Activated CD4-positive, alpha-beta T cell treated with anti-CD3 and anti-CD28 coated beads for 4 hours (primary cell): ENCODE data around the gene DUSP10.

Experiments used
- DNase-seq, 2 donors: peaks; one replicate each; pipeline ENCODE4 v3.0.0-alpha.2; 2020

Gene DUSP10

DNA sequence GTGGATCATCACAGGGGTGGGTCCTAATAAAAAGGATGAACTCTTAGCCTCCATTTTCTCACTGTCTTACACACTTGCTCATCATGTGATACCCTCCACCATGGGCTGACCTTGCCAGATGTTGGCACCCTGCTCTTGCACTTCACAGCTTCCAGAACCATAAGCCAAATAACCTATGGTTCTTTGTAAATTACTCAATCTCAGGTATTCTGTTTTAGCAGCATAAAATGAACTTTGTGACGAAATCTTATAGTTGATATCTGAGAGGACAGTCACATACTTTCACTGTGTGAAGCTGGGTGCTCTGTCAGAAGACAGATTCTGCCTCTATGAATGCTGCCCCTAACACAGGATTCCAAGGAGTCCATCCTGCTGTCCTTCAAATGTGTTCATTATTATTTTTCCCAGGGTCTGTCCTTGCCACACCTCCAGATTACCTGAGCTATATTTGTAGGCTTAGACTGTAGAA is 13.8 kb downstream of the DUSP10 start:
- DNase-seq = no peak

GRCh38 chr1:221727146-221728036 is 14.5 kb downstream of the DUSP10 start:
- no peak for DNase-seq

DNA sequence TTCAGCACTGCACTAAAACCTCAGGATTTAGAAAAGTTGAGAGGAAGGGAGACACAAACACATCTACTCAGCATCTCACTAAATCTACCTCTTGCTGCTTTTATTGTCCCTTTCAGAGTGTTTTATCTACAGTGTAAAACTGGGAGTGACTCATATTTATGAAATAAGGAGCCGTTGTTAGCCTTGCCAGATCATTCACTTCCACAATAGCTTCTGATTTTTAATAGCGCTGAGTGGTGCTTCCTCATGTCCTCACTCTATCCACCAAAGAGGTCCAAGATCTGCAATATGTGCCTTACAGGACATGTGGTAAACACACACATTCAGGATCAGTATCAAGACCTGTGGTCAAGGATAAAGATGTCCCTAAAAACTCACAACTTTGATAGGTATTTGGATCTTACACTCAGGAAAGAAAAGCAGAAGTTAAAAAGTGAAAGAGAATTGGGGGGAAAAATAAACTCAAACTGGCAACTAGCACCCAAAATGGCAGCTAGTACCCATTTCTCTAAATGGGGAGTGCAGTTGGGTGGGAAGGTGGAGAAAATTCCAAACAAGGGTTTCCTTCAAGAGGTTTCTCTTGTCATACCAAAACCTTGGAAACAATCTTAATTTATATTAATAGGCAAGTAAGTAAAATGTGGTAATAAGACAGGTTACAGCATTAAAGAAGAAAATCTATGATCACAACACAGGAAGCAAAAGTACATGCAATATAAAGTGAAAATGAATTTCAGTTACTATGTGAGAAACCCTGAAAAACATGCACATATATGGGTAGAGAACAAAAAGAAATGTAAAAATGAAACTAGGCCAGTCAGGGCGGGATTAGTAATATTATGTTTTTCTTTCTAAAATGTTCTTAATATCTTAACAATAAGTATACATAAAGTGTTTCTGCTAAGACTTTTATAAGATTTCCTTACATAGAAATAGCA is 15.9 kb downstream of the DUSP10 start:
- DNase-seq = no peak

- DNase-seq = no peak
Observed at GRCh38 chr1:221724931-221725605, 16.8 kb downstream of the DUSP10 start.

DNA sequence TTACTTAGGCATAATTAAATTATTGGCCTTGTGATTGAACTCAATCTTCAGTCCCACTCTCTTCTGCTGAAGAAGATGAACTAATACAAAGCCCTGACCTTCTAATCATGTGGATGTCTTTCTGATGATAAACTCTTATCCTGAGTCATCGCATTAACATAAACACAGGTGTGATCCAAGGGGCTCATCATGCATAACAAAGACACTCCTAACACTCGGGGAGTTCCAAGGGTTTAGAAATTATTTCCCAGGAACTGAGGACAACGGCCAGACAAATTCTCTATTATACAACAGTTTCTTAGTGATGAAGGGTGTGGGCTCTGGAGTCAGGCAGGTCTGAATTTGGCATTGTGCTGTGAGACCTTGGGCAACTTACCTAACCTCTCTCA is 18.0 kb downstream of the DUSP10 start:
- DNase-seq = no peak

- no peak for DNase-seq
Observed at GRCh38 chr1:221723018-221723847, 18.7 kb downstream of the DUSP10 start.

DNA sequence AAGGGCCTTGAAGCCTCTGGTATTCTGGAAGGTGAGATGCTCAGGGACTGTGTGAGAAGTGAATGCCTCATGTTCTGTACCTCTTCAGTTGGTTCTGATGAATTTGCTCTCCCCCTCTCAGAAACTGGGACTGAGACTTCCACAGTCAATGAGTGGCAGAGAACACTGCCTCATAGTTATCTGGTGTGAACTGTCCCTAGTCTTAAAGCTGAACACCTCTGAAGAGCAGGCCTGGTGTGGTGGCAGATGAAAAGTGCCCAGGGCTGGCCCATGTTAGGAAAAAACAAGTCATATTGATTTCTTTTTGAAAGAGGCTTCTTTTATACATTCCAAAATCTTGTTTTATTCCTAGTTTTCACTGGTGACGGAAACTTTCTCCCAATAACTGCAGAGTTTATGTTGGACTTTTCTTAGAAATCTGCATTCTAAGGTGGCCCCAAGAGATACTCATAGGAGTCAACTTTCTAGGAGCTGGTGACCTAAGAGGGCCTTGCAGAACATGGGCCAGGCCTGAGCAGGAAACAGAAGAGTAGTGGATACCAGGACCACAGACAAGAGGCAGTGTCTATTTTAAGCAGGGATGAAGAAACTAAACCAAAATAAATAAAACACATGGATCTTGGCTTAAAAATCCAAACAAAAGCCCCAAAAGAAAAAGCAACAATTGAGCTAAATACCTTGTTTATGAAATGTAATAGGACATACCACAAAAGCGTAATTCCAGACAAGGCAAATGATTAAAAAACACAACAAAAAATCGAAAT is 19.5 kb downstream of the DUSP10 start:
- DNase-seq = no peak

DNA sequence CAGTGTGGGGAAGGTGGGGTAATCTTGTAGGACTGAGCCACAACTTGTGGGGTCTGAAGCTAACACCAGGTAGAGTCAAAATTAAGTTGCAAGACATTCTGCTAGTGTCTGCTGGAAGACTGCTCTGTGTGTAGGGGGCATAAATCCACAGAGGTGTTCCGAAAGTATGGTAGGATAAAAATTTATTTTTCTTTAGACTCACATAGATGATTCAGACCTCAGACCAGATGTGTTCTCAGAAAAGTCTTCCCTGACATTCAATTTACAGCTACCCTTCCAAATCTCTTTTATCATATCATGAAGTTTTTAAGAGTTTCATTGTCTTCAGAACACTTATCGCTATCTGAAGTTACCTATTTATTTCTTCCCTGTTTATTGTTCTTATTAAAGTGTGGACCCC is 21.3 kb downstream of the DUSP10 start:
- DNase-seq = no peak

GRCh38 chr1:221719987-221720386 is 21.9 kb downstream of the DUSP10 start:
- DNase-seq = no peak

DNA sequence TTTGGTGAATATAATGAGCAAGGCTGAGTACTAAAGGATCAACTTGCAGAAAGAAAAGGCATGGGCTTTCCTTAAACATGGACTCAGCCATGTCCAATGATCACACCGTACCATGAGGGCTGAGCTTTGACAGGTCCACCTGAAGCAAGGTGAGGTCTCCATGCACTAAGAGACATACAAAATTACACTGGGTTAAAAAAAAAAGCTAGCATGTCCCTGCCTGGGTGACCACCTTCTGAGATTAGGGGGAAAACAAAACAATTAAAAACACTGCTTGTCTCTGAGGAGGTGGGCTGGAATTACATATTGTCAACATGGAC is 22.7 kb downstream of the DUSP10 start:
- no peak for DNase-seq

DNA sequence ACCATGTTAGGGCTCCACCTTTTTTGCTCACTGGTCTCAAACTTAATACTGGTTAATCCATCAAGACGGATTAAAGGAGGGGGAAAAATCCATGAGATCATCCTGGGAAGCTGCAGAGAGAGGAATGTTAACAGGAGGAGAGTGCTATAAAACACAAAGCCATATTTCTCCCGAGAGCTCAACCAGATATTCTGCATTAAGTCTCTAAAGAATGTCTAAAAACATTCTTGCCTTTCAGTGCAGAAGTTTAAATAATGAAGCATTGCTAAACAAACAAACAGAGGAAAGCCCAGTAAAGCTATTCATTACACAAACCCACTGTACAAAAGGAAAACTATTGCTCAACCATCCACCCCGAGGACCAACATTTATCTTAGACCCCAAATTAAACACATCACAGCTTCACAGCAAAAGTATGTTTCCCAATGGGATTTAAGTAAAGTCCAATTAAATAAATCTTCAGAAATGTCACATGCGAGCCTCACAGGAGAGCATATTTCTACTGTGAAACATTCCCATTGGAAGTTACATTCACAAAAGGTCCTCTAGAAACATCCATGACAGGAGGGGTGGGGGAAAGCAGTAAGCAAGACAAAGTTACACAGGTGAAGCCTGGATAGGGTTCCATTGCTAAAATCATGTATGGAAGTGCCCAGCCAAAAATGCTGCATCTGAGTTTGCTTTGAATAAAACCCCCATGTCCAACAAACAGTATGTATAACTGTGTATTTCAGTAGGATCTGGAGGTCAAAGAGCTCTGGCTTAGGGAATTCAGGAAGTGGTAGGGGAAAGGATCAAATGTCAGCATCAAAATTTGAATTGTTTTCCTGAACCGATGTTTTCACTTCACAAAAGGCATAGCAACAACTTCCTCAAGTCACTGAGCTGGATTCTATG is 23.3 kb downstream of the DUSP10 start:
- DNase-seq = no peak

DNA sequence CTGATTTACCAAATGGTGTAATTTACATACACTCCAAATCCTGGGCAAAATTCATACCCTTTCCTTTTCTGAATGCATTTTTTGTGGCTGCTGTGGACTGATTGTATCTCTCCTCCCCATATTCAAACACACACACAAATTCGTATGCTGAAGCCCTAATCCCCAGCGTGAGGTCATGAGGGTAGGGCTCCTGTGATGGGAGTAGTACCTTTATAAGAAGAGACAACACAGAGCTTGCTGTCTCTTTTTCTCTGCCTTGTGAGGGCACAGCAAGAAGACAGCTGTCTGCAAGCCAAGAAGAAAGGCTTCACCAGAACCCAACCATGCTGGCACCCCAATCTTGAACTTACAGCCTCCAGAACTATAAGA is 24.4 kb downstream of the DUSP10 start:
- DNase-seq = no peak

- DNase-seq = no peak
Observed at GRCh38 chr1:221716713-221717484, 25.0 kb downstream of the DUSP10 start.

- DNase-seq = no peak
Observed at GRCh38 chr1:221715321-221716169, 26.3 kb downstream of the DUSP10 start.

DNA sequence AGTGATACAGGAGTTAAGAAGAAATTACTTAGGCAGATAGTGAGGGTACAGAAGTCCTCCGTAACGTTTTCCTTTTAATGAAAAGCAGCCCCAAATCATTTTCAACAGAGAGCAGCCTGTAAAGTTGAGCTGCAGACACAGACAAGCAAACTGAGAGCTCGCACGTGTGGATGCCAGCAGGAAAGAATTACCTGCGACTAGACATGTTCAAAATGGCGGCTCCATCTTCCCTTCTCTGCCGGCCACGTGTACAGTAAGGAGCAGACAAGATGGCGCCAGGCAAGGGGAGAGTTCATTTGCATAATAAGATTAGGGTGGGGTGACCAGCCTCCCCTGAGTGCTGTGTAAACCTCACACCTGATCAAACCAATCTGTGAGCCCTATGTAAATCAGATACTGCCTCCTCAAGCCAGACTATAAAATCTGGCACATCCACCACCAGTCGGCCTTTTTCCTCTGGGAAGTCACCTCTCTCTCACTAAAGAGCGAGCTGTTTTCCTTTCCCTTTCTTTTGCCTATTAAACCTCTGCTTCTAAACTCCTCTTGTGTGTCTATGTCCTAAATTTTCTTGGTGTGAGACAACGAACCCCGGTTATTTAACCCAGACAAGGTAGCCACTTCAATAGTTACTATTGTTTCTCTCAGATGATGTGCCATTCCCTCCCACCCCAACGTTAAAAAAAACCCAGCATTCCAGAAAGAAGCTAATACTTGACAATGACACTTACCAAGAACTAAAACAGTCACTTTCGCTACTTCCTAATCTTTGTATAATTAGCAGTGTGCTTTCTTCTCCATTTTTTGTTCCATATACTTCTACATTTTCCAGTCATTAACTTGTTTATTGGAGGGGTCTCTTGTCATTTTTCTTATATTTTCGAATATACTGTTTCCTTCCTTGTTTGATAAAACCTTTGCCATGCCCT is 27.4 kb downstream of the DUSP10 start:
- no peak for DNase-seq

DNA sequence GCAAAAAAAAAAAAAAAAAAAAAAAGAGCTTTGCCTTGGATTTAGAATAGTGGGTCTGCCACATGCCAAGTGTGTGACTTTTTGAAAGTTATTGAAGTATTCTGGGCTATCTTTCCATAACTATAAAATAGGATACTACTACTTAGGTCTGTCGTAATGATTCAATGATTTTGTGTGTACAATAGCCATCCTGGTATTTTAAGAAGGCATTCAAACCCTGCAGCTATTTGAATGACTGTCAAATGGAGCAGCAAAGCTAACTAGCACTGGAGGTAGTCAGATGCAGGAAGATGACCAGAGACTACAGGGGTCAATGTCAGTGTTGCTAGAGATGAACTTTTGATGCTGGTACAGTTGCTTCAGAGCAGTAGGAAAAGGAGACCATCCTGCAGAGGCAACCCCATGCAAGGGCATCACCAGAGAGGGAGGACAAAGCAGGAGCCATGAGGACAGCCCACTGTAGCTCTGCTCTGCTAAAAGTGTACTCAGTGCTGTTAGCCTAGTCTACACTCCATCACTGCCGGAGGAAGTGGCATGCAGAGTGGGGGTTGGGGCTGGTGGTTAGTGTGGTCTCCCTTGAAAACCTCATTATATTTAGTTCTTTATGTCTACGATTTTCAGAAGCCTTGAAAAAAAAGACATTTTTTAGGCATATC is 29.0 kb downstream of the DUSP10 start:
- peak; percentile 63 to 66 for DNase-seq

GRCh38 chr1:221712198-221712684 is 29.6 kb downstream of the DUSP10 start:
- peak; percentile 22 to 35 for DNase-seq
